NCI-H1092 treated with DMSO at 0.1 percent for 48 hours (cell line): Measurements from ENCODE around the gene TRAK2.
"Not testable (repeated sequence)": the region's sequence is repeated elsewhere in the genome, so short reads cannot be mapped to it uniquely, and the experiment has no call there.

Experiments used
- DNase-seq: peaks from one replicate; lab custom pipeline; 2025; lab: John Stamatoyannopoulos, UW

The TRAK2 gene

DNA sequence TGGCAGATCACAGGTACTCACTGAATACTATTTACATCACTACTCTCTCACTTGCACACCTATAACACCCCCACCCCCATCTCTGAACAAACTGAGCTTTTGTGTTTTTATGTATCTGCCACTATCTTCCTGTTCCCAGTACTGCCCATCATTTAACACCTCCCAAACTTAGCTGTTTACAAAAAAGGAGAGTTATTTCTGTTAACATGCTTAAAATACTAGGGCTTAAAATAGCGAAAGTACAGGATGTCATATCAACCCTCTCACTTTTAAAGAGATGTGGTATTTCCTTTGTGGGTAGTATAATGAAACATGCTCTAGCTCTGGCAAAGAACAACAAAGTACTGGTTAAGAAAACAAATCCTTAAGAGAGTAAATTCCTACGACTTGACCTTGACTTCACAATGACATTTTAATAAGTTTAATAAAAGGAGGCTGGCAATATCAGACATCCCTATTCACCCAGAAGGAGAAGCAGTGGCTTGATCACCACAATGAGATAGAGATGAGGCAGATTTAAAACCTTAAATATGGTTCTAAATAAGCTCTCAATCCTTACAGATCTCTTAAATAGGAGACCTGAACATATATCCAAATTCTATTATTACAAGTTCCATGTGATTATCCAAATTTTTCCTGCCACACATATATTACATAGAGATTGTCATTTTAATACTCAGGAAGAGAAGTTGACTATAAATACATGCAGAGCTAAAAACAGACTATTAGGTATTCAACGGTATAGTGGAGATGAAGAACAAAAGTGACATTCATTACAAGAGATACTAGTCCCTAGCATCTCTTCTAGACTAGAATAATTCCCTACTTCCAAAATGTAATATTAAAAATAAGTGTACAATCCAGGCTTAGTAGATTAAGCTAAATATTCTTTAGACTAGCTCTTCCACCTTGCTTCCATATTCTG, 36.9 kb downstream of the TRAK2 start:
- no peak for DNase-seq

GRCh38 chr2:201413552-201413951, 37.7 kb downstream of the TRAK2 start:
- DNase-seq: no peak

- no peak for DNase-seq
Observed at GRCh38 chr2:201413143-201413542, 38.1 kb downstream of the TRAK2 start.

DNA sequence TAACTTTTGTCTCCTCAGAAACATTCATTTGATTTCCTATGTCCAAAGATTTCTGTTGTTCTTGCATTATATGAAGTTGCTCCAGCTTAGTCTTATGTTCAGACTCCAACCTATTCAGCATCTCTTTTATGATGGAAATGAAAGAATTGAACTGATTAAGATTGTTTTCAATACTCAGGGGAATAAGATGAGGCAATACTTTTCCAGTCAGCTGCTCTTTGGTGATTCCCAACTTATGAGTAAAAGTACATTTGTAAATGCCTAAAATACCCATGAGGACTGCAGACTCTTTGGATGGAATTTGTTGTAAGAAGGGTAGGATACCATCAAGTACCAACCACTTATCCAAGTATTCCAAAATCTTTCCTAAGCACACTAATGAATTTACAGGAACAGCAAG, 39.8 kb downstream of the TRAK2 start:
- no peak for DNase-seq

DNA sequence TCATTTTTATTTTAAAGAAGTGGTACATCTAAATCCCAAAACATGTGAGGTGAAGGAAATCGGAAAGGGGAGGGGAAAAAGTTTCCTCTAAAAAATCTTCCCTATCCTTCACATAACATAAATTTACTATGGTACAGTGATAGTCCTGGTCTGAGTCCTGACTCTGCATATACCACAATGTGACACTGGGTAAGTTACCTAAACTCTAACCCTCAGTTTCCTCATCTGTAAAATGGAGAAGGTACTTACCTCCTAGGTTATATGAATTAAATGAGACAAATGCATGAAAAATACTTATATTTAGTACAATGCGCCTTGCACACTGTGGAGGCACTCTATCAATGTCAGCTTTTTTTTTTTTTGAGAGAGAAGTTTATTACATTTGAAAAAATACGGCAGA, 42.3 kb downstream of the TRAK2 start:
- DNase-seq: no peak

- DNase-seq: no peak
Observed at GRCh38 chr2:201407265-201407664, 44.0 kb downstream of the TRAK2 start.

- no peak for DNase-seq
Observed at GRCh38 chr2:201406077-201406662, 45.1 kb downstream of the TRAK2 start.

DNA sequence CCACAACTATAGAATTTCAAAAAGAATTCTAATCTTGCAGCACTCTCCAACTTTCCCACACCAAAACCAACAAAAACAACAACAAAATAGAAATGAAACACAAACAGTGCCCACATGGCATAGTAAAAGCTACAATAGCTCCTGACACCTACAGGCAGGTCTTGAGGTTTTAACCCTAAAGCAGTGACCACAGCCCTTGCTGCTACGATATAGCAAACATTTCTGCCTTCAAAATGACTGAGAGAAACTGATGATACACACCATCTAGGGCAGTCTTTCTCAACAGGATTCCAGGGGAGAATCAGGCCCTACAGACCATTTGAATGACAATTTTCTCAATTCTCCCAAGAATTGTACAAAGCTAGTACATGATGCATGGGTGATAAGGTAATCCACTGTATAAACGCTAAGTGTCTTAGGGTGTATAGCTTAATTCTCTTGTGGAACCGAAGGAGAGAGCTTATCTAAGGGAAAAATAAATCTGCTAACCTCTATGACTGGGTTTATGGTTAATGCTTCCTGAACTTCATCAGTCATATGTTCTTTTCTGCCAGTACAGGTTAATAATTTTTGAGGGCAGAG, 46.5 kb downstream of the TRAK2 start:
- DNase-seq: no peak

DNA sequence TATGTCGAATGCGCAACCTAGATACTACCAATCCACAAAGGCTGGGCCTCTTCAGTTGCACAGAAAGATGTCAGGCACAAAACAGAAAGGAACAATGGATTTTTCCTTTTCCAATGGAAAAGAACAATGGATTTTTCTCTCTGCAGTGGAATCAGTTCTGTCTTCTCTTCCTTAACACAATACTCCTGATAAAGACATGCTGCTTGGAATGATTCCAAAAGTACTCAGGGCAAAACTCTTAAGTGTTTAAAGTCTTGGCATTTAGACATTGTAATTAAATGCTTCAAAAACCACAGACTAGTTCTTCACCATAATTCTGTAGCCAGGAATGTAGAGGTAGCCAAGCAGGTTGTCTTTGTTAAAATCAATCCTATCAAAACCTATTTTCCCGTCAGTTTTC, 47.4 kb downstream of the TRAK2 start:
- no peak for DNase-seq

DNA sequence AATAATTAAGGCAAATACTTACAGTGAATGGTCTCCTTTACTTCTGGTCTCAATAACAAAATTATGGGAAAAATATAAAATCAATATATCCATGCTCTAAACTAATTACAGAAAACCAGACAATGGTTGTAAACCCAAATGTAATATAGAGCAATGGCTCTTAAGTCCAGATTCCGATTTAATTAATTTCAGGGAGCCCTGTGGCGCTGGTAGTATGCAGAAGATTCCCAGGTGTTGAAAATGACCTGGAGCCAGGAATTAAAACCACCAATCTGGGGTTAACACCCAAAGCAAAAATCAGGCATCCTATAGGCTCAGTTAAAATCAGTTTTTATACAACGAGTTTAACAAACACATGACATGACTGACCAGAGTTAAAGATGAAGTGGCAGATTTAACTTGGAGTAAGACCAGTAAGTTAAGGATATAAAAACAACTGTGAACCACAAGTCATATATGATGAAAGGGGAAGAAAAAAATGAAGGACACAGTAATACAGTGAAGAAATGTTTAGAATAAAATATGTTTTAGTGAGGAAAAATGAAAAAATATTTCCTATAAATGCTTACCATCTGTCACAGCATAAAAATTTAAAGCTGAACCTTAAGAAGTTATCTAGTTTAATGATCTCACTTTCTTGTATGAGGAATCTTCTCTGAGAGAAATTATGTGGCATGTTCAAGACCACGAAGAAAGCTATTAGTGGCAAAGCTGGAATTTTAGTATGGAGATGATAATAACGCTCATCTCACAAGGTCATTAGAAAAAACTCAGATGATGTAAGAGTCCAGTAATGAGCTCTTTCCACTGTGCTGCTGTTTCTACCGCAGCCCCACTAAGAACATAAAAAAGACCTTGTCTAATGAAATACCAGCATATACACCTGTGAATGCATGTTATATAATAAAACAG, 48.4 kb downstream of the TRAK2 start:
- no peak for DNase-seq

GRCh38 chr2:201401815-201402214, 49.4 kb downstream of the TRAK2 start:
- no peak for DNase-seq

DNA sequence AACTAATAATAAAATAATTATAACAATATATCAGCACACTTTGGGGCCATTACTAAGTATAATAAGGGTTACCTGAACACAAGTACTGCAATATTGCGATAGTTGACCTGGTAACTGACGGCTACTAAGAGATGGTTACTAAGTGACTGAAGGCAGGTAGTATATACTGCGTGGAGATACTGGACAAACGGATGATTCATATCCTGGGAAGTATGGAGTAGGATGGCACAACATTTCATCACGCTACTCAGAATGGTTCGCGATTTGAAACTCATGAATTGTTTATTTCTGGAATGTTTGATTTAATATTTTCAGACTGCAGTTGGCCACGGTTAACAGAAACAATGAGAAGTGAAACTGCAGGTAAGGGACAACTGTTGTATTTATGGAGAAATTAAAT, 54.7 kb downstream of the TRAK2 start:
- no peak for DNase-seq

GRCh38 chr2:201383136-201383535, 68.1 kb downstream of the TRAK2 start:
- no peak for DNase-seq

DNA sequence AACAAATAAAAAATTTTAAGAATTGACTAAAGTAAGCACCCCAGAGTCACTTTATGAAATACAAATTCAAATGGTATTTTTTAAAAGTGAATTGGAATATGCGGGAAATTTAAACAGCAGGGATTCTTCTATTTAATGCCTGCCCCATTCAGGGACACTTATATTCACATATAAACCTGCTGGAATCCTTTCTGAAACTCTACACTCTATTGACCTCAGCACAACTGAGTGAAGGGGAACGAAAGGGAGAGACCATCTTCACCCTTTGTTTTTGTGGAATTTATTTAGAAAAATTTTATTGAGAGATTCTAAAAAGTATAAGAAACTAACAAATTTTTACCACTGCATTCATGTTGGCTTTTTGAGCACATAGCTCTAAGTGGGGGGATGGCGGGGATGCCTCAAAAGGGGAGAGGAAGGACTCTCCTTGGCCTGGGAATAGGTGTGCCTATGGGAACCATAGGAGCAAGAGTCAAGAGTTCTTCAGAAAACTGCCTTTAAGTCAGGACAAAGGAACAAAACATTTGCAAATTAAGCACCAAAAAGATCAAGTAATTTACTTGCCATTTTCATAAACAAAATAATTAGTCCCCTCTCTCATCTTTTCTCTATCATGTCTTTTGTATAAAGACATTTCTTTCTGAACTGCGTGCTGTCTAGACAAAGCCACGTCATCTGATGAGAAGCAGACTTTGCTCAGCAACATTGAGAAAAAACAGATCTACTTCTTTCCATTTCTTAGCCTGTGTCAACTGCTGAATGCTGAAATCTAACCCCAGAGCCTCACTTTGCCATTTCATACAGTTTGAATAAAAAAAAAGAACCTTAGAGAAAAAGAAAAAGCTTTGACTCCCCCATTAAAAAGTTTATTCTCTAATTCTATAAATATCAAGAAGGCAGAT, 72.5 kb downstream of the TRAK2 start:
- no peak for DNase-seq

- no peak for DNase-seq
Observed at GRCh38 chr2:201377218-201377617, 74.0 kb downstream of the TRAK2 start.

DNA sequence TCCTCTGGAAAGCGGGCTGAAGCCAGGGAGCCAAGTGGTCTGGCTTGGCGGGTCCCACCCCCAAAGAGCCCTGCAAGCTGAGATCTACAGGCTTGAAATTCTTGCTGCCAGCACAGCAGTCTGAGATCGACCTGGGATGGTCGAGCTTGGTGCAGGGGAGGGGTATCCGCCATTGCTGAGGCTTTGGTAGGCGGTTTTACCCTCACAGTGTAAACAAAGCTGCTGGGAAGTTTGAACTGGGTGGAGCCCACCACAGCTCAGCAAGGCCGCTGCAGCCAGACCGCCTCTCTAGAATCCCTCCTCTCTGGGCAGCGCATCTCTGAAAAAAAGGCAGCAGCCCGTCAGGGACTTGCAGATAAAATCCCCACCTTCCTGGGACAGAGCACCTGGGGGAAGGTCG, 81.5 kb downstream of the TRAK2 start:
- no peak for DNase-seq

GRCh38 chr2:201369318-201369717, 81.9 kb downstream of the TRAK2 start:
- not testable (repeated sequence) for DNase-seq

GRCh38 chr2:201366146-201366545, 85.1 kb downstream of the TRAK2 start:
- no peak for DNase-seq

DNA sequence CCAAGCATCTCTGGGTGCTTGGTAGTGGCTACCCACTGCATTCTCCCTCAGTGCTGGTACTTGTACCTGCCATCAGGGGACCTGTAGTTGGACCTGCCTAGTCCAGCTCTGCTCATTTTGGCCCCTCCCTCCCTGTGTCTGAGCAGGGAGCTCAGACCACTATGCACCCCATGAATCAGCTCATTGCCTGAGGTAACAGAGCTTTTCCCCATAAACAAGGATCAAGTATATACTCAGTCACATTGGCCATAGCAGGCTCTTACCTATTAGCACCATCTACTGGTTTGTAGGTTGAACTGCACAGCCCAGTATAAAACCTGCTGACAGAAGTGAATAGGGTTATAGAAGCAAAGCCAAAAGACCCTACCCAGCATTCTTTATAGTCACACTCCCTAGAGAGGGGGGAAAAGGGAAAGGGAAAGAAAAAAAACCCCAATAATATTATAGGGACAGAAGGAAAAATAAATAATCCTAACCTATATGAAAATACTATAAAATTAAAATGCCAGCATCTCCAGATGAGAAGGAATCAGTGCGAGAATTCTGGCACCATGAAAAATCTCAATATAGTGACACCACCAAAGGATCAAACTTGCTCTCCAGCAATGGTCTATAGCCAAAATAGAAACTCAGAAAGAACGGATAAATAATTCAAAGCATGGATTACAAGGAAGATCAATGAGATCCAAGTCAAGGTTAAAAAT, 87.2 kb downstream of the TRAK2 start:
- peak; percentile 7 for DNase-seq

- DNase-seq: no peak
Observed at GRCh38 chr2:201362396-201362795, 88.9 kb downstream of the TRAK2 start.
